Endothelial cell of umbilical vein (primary cell): ENCODE data around the gene ZNF385D. TPM values are rescaled to one million over a fixed set of nuclear protein-coding genes. Genes with fewer than 3 reads are reported as not detected.

ENCODE experiments used
- BruUV-seq: library from RNA; stranded (reverse); fragments of 400-500 nt; replicated peaks from 2 replicates; lab custom pipeline; 2021; lab: Mats Ljungman, UMichigan
- CTCF ChIA-PET: fragments of 300-600, 350-600 bp; sonication (Branson Sonifier 250); formaldehyde crosslinking; loops from one replicate; lab custom pipeline; 2021; ENCODE audit warnings: antibody characterized with exemption, inconsistent platforms; lab: Charles Lee
- POLR2A ChIA-PET: fragments of 300-600, 350-600 bp; sonication (Branson Sonifier 250); formaldehyde crosslinking; loops from one replicate; lab custom pipeline; 2021; ENCODE audit warnings: antibody characterized with exemption, inconsistent platforms; lab: Charles Lee
- DNase-seq: peaks from one replicate; pipeline ENCODE4 v3.0.0-alpha.2; 2011; ENCODE audit warnings: low read depth, low spot score
- FAIRE-seq: peaks from 2 replicates; lab custom pipeline; 2011; peaks lifted over from hg19 to GRCh38; lab: Jason Lieb, UNC
- H2AFZ ChIP-seq: 2 replicates; pipeline ENCODE4 v1.6.0; 2012; ENCODE audit warnings: low read depth, low read length, control low read depth, inconsistent platforms
- H3K27ac ChIP-seq: 2 replicates; pipeline ENCODE4 v1.5.1; 2011; ENCODE audit warnings: low read depth, mild to moderate bottlenecking, control low read depth, low read length, moderate library complexity; ENCODE audit not compliant: insufficient read depth
- H3K27me3 ChIP-seq, 2 experiments: 2 replicates each; pipeline versions ENCODE4 v1.6.0 to v1.6.1; 2011; ENCODE audit warnings: low read length in 2 of 2, mixed read lengths in 1 of 2; ENCODE audit not compliant: control insufficient read depth in 2 of 2, insufficient read depth in 2 of 2
- H3K36me3 ChIP-seq, 2 experiments: 2 replicates in 1 of 2; 3 replicates in 1 of 2; pipeline ENCODE4 v1.5.1; 2011; ENCODE audit warnings: low read length in 2 of 2, mild to moderate bottlenecking in 1 of 2, moderate library complexity in 1 of 2; ENCODE audit not compliant: control insufficient read depth in 2 of 2, insufficient read depth in 2 of 2; ENCODE audit errors: extremely low read depth in 1 of 2
- H3K4me1 ChIP-seq: 3 replicates; pipeline ENCODE4 v1.5.1; 2011; ENCODE audit warnings: mild to moderate bottlenecking, low read length; ENCODE audit not compliant: control insufficient read depth, insufficient read depth; ENCODE audit errors: extremely low read depth
- H3K4me2 ChIP-seq: 2 replicates; pipeline ENCODE4 v1.6.1; 2011; ENCODE audit warnings: low read length, control low read depth, mixed read lengths; ENCODE audit not compliant: insufficient read depth
- H3K4me3 ChIP-seq, 3 experiments: fragments of 200-600 bp in 1 of 3; sonication (generic), shearing (Covaris generic) in 1 of 3; replicated peaks in 1 of 3; 2 replicates each; pipeline ENCODE4 v1.5.1; 2011 to 2016; ENCODE audit warnings: control low read depth in 3 of 3, low read length in 3 of 3, mild to moderate bottlenecking in 2 of 3, inconsistent platforms in 1 of 3, low read depth in 1 of 3, moderate library complexity in 1 of 3; ENCODE audit not compliant: insufficient read depth in 1 of 3
- H3K79me2 ChIP-seq: 2 replicates; pipeline ENCODE4 v1.6.0; 2012; ENCODE audit warnings: low read length, inconsistent platforms; ENCODE audit not compliant: control insufficient read depth, insufficient read depth
- H3K9ac ChIP-seq: replicated peaks from 2 replicates; pipeline ENCODE3; 2011; ENCODE audit warnings: low read length, control low read depth; ENCODE audit not compliant: insufficient read depth; ENCODE audit errors: extremely low read depth
- H3K9me1 ChIP-seq: replicated peaks from 3 replicates; pipeline ENCODE4 v1.6.0; 2011; ENCODE audit warnings: mild to moderate bottlenecking, low read length; ENCODE audit not compliant: control insufficient read depth, insufficient read depth; ENCODE audit errors: extremely low read depth
- H3K9me3 ChIP-seq: replicated peaks from 2 replicates; pipeline ENCODE4 v1.5.1; 2012; ENCODE audit warnings: low read length, inconsistent platforms; ENCODE audit not compliant: control insufficient read depth, insufficient read depth
- H4K20me1 ChIP-seq: replicated peaks from 2 replicates; pipeline ENCODE3; 2011; ENCODE audit warnings: mild to moderate bottlenecking, low read length; ENCODE audit not compliant: control insufficient read depth, insufficient read depth; ENCODE audit errors: extremely low read depth
- EZH2 ChIP-seq: IDR thresholded peaks from 2 replicates; pipeline ENCODE4 v1.6.1; 2012; ENCODE audit warnings: borderline replicate concordance, low read depth, mild to moderate bottlenecking, moderate library complexity, low read length, inconsistent platforms; ENCODE audit not compliant: severe bottlenecking
- FOS ChIP-seq: IDR thresholded peaks from 2 replicates; pipeline ENCODE4 v1.6.1; 2011; ENCODE audit warnings: mild to moderate bottlenecking, low read length, moderate library complexity, borderline replicate concordance; ENCODE audit not compliant: insufficient read depth
- GATA2 ChIP-seq: IDR thresholded peaks from 2 replicates; pipeline ENCODE4 v1.7.0; 2011; ENCODE audit warnings: low read depth, mild to moderate bottlenecking, moderate library complexity, mixed read lengths, low read length; ENCODE audit not compliant: insufficient read length, insufficient read depth
- JUN ChIP-seq: IDR thresholded peaks from 2 replicates; pipeline ENCODE4 v1.6.1; 2011; ENCODE audit warnings: borderline replicate concordance, low read depth; ENCODE audit not compliant: insufficient read length, insufficient read depth
- MYC ChIP-seq: IDR thresholded peaks from one replicate; pipeline ENCODE4 v1.6.1; 2011; ENCODE audit warnings: mild to moderate bottlenecking, low read depth, low read length
- POLR2A ChIP-seq: IDR thresholded peaks from 2 replicates; pipeline ENCODE4 v1.6.1; 2012; ENCODE audit warnings: low read depth, mild to moderate bottlenecking, control low read depth, low read length
- POLR2AphosphoS5 ChIP-seq: IDR thresholded peaks from 2 replicates; pipeline ENCODE4 v1.6.1; 2012; ENCODE audit warnings: low read depth, mild to moderate bottlenecking, control low read depth, low read length, moderate library complexity; ENCODE audit not compliant: insufficient read depth
- dilution Hi-C: fragments of 300-500 bp; cut with MboI; formaldehyde crosslinking; loops from one replicate; pipeline ENCODE4 v1.15.0; 2019; ENCODE audit warnings: low sequenced_read_pairs; ENCODE audit not compliant: extremely low pct_ligation_motif_present
- intact Hi-C: fragments of 100-400 bp; cut with micrococcal nuclease; formaldehyde crosslinking; loops from one replicate; pipeline ENCODE4 v1.10.0; 2022
- polyA plus RNA-seq, 4 experiments: library from polyadenylated mRNA; depleted of rRNA in 3 of 4; stranded (reverse) in 3 of 4; unstranded in 1 of 4; fragments of >200 nt; gene quantifications; 2 replicates each; pipeline versions ENCODE4 v1.2.1 to v1.2.3, GENCODE V29; 2011 to 2012; ENCODE audit warnings: missing spikeins in 1 of 4
- total RNA-seq: library from RNA; stranded (reverse); gene quantifications from 2 replicates; pipeline ENCODE4 v1.2.3, GENCODE V29; 2021
- TF ChIP-seq, protein P1 (sequence below), 2 donors: IDR thresholded peaks; 1 replicate in 1 of 2; 2 replicates in 1 of 2; pipeline ENCODE4 v1.5.1; 2011; ENCODE audit warnings: low read length in 2 of 2, mild to moderate bottlenecking in 2 of 2, moderate library complexity in 2 of 2, control low read depth in 1 of 2, inconsistent platforms in 1 of 2, low read depth in 1 of 2; ENCODE audit not compliant: insufficient read depth in 1 of 2; ENCODE audit errors: extremely low read depth in 1 of 2
- TF ChIP-seq, protein P2 (sequence below): IDR thresholded peaks from 2 replicates; pipeline ENCODE4 v1.6.1; 2011; ENCODE audit not compliant: insufficient read depth, insufficient read length

Gene ZNF385D
- total and polyA plus RNA-seq, 2 donors (not counting 3 experiments of a cell fraction or from before 2014, with no cell fraction given), result not detected

DNA sequence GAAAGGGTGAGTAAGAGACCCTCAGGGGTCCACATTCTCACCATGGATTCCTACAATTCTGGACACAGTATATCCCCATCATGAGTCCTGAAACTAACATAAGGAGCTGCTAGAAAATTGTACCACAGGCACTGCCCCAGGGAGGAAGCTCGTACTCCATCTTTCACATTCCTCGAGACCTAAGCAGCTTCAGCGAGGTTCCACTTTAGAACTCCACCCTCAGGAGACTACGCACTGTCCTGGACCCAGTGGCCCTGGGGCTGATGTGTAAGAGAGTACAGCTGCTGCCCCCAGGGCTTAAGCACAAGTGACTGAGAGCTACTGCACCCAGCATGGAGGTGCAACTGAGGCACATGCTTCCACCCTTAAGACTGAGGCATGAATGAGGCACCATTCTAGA lies 352.5 kb downstream of the ZNF385D start:
- no peaks in the 10 kb centered on the region for H4K20me1 ChIP-seq
- H3K79me2 ChIP-seq, result no peaks in the 10 kb centered on the region
- CTCF ChIA-PET, result no interaction called here
- H3K27ac ChIP-seq, result no peak overlapping the region
- H2AFZ ChIP-seq, result no peak overlapping the region
- dilution Hi-C loops, result no loop called here
- H3K4me2 ChIP-seq, result no peak overlapping the region
- BruUV-seq, result no TSS peak
- intact Hi-C loops, result no loop called here
- H3K36me3 ChIP-seq, result no peaks in the 10 kb centered on the region
- no peak for TF ChIP-seq POLR2AphosphoS5
- no peak for TF ChIP-seq MYC
- TF ChIP-seq FOS, result no peak
- TF ChIP-seq POLR2A, result no peak
- TF ChIP-seq, protein P1, sequence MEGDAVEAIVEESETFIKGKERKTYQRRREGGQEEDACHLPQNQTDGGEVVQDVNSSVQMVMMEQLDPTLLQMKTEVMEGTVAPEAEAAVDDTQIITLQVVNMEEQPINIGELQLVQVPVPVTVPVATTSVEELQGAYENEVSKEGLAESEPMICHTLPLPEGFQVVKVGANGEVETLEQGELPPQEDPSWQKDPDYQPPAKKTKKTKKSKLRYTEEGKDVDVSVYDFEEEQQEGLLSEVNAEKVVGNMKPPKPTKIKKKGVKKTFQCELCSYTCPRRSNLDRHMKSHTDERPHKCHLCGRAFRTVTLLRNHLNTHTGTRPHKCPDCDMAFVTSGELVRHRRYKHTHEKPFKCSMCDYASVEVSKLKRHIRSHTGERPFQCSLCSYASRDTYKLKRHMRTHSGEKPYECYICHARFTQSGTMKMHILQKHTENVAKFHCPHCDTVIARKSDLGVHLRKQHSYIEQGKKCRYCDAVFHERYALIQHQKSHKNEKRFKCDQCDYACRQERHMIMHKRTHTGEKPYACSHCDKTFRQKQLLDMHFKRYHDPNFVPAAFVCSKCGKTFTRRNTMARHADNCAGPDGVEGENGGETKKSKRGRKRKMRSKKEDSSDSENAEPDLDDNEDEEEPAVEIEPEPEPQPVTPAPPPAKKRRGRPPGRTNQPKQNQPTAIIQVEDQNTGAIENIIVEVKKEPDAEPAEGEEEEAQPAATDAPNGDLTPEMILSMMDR (IDR thresholded peaks at IDR 0.05; ENCODE audit: extremely low read depth in 1 of 2, insufficient read depth in 1 of 2, low read depth in 1 of 2, low read length in 2 of 2), result no peak
- no peak for TF ChIP-seq GATA2
- TF ChIP-seq, protein P2, sequence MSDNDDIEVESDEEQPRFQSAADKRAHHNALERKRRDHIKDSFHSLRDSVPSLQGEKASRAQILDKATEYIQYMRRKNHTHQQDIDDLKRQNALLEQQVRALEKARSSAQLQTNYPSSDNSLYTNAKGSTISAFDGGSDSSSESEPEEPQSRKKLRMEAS, result no peak
- no peak for TF ChIP-seq EZH2
- TF ChIP-seq JUN, result no peak
- FAIRE-seq (no peak), DNase-seq (no peak)
- POLR2A ChIA-PET, result no interaction called here
- H3K9me3 ChIP-seq, result no peaks in the 10 kb centered on the region
- no peaks in the 10 kb centered on the region for H3K4me1 ChIP-seq
- H3K9me1 ChIP-seq, result no peaks in the 10 kb centered on the region
- no peak overlapping the region for H3K9ac ChIP-seq
- no peak overlapping the region for H3K4me3 ChIP-seq
- H3K27me3 ChIP-seq, result no peaks in the 10 kb centered on the region
